A673 (cell line): ENCODE results near the gene ADAMTS2.

ENCODE experiments used
- EZH2 ChIP-seq: fragments of 200-600 bp; sonication (generic); IDR thresholded peaks from 2 replicates; pipeline ENCODE4 v1.6.1; 2017; ENCODE audit warnings: borderline replicate concordance, low read depth, mild to moderate bottlenecking, mixed read lengths, antibody characterized with exemption, low read length; ENCODE audit not compliant: poor library complexity, severe bottlenecking
- TF ChIP-seq, protein P1 (sequence below): fragments of 300-800, 200-600 bp; sonication (generic); conservative IDR thresholded peaks from 2 replicates; pipeline ENCODE4 v1.5.1; 2017; ENCODE audit warnings: low read depth, mild to moderate bottlenecking, antibody characterized with exemption, low read length, moderate library complexity, mixed read lengths

DNA sequence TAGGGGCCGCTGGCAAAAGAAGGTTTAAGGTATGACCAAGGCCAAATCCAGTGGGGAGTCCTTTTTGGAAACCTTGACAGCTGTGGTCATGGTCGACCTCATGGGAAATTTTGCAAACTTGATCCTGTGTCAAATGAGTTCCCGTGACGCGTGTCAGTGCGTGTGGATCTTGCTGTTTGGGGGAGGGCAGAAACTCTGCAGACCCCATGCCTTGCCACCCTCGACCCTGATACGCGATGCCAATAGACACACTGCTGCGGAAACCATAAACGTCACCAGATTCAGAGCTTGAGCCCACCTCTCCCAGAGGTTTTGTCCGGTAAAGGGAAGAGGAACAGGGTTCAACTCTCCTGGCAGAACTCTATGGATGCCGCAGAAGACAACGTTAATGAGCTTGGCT is 104.7 kb downstream of the ADAMTS2 start:
- TF ChIP-seq, protein P1, sequence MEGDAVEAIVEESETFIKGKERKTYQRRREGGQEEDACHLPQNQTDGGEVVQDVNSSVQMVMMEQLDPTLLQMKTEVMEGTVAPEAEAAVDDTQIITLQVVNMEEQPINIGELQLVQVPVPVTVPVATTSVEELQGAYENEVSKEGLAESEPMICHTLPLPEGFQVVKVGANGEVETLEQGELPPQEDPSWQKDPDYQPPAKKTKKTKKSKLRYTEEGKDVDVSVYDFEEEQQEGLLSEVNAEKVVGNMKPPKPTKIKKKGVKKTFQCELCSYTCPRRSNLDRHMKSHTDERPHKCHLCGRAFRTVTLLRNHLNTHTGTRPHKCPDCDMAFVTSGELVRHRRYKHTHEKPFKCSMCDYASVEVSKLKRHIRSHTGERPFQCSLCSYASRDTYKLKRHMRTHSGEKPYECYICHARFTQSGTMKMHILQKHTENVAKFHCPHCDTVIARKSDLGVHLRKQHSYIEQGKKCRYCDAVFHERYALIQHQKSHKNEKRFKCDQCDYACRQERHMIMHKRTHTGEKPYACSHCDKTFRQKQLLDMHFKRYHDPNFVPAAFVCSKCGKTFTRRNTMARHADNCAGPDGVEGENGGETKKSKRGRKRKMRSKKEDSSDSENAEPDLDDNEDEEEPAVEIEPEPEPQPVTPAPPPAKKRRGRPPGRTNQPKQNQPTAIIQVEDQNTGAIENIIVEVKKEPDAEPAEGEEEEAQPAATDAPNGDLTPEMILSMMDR = no peak
- TF ChIP-seq EZH2 = no peak
